ENCODE results near the gene CTBS.
"Not testable (repeated sequence)": the region's sequence is repeated elsewhere in the genome, so short reads cannot be mapped to it uniquely, and the experiment has no call there.

The CTBS gene, protein sequence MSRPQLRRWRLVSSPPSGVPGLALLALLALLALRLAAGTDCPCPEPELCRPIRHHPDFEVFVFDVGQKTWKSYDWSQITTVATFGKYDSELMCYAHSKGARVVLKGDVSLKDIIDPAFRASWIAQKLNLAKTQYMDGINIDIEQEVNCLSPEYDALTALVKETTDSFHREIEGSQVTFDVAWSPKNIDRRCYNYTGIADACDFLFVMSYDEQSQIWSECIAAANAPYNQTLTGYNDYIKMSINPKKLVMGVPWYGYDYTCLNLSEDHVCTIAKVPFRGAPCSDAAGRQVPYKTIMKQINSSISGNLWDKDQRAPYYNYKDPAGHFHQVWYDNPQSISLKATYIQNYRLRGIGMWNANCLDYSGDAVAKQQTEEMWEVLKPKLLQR

DNA sequence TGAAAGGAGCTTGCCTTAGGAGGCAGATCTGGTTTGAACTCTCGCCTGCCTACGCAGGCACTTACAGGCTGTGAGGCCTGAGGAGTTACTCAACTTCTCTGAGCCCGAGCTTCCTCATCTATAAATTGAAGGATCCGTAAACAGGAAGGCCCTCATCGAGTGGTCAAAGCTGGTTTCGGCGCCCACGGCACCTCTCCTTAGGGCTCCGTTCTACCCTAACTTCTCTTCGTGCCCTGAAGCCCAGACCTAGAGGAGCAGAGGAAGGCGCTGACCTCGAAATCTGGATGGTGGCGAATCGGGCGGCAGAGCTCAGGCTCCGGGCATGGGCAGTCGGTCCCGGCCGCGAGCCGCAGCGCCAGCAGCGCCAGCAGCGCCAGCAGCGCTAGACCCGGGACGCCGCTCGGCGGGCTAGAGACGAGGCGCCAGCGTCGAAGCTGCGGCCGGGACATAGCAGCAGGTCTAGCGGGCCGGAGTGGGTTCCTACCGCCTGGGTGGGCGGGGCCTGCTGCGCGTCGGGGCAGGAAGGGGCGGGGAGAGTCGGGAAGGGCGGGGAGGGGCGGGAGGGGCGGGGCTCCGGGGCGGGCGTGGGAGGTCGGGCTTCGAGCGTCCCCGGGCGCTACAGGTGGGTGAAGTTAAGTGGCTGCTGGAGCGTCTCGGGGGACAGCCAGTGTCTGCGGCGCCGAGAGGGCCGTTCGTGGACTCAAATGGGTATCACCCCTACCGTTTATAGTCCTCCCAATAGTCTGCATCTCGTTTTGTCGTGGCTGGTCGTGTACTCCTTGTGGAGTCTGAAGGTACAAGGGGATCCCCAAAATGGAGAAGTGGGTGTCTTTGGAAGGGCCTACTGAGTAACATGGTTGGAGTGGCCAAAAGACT is at the start of gene CTBS:
TSS of gene CTBS (minus strand) at position 474 of the 876 bp plus-strand sequence. CDS start at position 449, 25 bp downstream.
- peak; percentile 57 for DNase-seq

DNA sequence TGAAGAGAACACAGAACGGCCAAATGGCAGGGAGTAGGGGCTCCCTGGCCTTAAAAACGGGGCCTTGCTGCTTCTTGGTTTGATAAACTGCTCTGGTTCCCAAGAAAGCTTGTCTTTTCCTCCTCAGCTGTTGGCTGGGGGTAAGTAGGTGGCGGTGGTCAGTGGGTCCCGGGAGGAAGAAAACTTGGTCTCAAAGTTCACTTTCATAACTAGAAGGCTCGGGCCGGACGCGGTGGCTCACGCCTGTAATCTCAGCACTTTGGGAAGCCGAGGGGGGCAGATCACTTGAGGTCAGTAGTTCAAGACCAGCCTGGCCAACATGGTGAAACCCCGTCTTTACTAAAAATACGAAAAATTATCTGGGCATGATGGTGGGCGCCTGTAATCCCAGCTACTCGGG is 47.3 kb upstream of the CTBS start:
- DNase-seq, result no peak

DNA sequence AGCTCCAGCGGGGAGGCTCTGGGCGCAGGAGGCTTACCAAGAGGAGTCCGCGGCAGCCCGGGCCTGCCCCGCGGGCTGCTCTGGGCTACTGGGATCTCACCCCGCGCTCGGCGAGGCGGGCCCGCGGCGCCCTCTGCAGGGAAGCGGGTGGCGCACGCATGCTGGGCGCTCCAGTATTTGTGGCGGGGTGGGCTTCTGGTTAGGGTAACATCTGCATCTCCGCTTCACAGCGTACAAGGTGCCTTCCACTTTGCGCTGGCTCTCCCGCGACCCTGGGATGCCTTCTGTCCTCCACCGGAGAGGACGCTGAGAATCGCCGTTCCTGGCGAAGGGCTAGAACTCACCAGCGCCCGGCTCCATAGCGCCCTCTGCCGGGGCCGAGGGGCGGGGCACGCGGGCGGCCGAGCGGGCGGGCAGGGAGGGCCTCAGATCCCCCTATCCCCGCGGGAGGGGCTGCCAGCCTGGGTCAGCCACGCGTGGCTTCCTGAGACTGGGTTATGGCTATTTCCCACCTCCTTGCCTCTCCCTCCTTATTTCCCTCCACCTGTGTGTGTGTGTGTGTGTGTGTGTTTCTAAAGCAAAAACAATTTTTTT is 46.6 kb upstream of the CTBS start:
- peak; percentile 71 for DNase-seq

DNA sequence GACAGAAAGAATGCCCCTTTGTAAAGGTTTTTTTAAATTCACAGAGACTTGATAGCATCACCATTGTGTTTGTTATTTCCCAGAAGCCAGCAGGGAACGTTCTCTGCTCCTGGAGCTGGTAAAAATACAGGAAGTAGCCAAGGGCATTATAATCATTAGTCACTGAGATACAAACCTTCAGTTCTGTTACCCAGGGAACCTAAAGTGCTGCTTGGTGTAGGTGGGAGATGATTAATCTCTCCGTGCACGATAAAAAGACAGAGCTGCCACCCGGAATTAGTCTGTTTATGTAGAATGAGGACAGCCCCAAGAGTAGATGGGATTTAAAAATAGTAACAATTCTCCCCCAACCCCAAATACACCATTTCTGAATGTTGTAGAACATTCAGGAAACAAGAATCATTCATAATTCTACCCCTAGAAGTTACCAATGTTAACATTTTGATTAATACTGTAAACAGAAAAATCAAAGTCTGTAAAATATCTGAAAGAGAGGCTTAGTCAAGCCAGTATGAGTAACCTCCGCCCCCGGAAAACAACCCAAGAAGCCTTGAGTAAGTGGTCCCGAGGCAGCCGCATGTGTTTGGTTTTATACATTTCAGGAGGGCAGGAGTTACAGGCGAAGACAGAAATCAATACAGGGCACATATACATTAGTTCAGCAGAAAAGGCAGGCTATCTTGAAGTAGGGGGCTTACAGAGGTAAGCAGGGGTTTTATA is 45.3 kb upstream of the CTBS start:
- DNase-seq, result no peak

DNA sequence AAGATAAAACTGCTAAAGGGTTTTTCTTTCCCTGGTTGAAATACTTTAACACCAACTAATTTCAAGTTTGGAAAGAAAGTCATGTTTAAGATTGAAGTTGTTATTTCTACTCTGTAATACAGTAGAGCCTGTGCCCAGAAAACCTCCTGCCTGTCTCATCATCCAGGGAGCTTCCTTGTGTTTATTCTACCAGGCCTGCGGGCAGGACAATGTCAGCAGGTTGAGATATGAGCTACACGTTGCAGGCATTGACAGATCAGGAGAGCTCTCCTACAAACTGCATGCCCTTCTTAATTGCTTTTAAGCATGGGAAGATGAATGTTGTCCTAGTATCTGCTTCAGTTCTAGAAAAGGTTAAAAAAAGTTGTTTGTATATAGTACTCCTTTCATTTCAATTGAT is 43.1 kb upstream of the CTBS start:
- DNase-seq, result no peak

DNA sequence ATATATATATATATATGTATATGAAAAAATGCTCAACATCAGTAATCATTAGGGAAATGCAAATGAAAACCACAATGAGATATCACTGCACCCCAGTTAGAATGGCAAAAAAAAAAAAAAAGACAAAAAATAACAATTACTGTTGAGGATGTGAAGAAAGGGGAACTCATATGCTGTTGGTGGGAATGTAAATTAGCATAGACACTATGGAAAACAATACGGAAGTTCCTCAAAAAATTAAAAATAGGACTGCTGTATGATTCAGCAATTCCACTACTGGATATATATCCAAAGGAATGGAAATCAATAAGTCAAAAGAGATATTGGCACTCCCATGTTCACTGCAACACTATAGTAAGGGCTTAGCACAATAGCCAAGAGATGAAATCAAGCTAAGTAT is 41.5 kb upstream of the CTBS start:
- no peak for DNase-seq

DNA sequence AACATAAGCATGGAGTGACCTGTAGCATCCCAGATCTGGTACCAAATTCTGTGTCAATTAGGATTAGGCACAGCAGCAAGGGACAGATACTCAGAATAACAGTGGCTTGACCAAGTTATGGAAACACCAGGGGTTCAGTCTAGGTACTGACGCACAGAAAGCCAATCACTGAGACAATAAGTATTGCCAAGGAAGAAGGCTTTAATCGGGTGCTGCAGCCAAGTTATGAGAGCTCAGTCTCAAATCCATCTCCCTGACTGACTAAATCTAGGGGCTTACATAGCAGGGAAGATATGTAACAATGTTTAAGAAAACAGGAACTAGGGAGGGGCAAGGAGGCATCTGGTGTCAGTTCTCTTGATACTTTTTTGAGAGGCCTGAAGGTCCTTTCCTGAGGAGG is 39.6 kb upstream of the CTBS start:
- no peak for DNase-seq

DNA sequence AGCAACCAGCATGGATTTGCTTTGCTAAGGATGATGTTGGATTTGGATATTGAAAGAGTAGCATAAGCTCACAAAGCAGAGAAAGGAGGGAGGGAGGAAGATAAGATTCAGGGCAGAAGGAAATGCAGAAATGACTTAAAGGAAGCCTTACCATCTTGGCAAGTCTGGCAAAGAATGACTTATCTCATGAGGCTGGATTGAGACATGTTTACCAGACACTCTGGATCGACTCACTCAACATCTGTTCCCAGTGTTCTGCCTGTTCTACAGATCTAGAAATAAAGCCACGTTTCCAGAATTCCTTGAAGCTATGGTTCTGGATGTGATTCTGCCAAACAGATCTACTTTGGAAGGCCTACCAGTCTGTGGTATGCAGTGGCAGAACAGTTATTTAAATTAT is 38.8 kb upstream of the CTBS start:
- DNase-seq, result no peak

DNA sequence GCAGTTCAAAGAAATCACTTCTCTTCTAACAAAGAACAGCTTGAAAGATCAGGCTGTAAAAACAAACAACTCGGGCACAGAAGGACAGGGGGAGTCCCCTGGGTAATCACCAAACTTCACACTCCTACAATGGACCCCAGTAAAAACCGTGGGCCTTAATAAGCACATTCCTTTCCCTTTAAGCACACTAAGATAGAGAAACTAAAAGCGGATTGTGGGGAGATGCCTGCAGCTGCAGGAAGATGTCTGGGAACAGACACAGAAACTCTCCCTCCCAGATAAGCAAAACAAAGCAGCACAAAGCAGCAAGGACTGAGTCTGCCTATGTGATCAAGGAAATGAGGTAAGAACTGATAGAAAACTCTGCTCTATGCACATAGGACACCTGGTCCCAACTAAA is 37.6 kb upstream of the CTBS start:
- DNase-seq, result no peak

DNA sequence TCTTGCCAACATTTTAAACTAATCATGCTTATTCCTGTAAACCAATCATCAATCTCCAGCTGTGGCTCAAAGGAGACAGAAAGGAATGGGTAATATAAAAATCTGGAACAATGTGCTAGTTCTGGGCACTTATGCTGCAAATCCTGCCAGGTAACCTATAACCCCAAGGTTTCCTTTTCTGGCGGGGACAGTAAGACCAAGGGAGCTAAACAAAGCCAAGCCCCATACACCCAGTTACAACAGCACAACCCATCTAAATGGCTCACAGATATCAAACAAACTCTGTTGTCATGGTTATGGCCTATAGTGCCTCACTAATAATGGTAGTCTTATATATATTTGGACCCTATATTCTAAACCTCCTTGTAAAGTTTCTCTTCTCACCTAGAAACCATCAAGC is 36.9 kb upstream of the CTBS start:
- no peak for DNase-seq

DNA sequence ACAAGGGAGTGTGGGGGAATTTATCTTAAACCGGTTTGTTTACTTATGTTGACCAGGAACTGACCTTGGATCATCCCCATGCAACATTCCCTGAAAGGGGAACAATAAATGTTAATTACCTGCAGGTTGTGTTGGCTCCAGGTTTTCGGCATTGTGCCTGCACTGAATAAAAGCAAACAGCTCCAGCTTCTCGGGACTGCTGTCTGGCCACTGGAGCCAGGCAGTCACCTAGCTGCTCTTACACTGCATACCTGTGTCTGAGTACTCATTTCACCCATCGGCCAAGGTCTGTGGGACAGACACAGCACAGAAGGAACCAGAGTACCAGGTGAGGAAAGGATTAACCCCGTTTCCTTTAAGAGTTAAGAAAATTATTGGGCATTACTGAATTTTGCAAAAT is 32.7 kb upstream of the CTBS start:
- DNase-seq, result no peak

DNA sequence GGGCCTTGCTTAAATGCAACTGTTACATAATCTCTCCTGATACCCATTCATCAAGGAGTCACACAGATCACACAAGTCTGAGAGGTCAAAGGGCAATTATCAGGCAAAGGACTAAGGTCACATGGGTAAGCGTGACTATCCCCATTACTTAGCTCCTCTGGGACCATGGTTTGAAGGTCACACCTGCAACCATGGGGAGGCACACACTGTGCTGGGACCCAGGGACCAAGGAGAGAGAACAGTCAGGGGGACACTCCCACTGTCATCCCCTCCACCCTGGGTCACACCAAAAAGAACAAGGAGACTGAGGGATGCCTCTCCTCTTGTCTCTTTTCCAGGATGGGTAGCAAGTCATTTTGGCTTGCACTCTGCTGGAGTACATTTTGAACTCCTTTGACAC is 30.9 kb upstream of the CTBS start:
- DNase-seq, result no peak

DNA sequence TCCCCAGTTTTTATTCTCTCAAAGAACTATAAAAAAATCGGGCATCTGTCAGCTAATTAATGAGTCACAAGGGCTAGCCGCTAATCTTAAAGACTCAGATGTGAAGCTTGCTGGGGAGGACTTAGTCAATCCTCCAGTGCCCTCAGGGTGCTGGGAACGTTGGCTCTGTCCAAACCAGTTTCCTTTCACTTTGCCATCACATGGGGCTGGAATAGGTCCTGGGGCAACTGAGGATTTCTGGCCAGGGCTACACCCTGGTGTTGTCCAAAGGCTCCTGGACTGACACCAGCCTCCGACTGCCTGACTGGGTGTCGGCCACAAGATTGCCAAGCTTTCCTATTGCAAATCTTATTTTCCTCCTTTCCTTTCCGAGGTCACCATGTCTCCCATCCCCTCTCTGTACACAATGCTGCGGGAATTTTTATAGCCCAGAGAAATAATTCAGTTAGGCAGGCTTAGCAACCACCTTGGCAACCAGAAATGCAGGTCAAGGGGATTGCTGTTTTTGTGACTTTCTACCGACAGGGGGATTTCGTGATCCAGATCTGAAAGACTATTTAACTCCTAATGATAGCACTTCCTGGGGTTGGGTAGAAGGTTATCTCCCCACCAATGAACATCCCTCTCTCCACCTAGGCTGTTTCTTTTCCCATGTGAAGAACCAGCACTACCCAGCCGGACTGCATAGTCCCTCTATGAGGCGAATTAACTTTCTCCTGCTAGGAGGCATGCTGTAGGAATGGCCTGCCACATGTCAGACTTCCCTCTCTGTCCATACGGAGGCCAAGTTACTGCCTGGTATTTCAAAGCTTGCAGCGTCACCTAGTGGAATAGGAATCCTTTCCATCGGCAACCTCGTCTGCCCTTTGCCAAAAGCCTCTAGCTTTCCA is 29.9 kb upstream of the CTBS start:
- peak; percentile 86 for DNase-seq

DNA sequence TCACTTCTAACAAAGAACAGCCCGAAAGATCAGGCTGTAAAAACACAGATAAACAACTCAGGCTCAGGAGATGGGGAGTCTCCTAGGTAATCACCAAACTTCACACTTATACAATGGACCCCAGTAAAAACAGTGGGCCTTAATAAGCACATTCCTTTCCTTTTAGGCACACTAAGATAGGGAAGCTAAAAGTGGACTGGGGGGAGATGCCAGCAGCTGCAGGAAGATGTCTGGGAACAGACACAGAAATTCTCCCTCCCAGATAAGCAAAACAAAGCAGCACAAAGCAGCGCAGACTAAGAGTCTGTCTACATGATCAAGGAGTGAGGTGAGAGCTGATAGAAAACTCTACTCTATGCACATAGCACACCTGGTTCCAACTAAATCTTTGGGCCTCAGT is 29.0 kb upstream of the CTBS start:
- DNase-seq, result no peak

DNA sequence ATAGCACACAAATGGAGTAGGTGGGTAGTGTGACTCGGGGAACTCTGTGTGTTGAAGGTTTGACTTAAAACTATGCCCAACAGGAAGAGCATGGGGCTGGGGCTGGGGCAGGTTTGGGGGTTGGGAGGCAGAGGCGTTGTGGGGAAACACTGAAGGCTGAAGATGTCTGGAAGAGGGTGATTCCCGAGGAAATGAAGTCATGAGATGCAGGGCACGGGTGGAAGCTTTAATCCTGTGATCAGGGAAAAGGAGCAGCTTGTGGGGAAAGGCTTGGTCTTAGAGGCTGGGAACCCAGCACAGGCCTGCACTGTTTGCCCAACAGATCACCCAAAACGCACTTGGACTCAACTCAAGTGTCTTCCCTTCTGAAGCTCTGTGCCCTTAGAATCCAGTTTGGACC is 26.6 kb upstream of the CTBS start:
- no peak for DNase-seq

DNA sequence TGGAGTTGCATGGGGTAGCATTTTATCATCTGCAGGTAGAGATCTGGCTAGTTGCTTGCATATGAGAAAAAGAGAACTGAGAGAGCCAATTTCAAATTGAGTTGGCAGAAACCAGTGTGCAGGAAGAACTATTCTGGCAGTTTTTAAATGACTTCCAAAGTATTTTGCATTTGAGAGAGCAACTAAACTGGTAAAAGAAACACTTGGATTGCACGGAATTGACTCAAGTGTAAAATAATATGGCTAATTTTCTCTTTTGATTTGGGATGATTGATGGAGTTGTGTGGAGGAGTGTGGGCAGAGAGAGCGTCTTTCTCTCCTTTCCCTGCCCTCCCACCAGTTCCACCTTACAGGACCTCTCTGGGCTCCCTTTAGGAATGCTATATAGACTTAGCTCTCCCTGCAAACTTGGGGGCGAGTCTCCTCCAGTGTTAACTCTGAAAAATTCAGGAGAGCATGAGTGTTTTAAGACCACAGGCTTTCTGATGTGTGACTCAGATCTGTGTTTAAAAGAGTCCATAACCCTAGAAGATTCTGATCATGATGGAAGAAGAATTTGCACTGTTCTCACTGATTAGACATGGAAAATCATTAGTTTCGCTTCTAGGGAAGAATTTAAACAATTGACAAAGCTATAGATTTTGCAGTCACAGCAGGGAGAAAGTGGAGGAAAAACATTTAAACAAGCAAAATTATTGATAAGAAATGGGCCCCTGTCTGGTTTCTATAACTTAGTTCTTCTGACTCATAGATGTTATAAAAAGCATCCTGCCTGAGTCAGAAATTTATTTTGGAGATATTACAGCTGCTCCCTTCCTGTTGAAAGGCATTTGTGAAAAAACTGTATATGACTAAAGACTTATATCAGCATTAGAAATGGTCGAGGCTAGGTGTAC is 24.9 kb upstream of the CTBS start:
- no peak for DNase-seq

DNA sequence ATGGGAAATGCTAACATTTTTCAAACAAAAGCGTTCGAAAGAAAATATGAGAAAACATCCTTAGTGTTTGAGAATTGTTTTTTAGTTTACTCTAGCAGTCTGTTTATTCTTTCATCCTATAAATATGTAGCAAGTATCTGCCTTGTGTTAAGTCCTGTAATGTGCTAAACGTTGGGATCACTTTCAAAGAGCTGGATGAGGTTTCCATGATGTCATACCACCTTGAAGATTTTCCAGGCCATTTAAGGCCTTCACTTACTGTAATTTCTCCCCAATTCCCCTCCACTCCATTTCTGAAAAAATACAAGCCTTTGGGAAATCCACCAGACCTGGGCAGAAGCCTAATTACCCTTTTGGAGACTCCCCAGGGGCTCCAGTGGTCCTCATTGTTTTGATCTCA is 24.2 kb upstream of the CTBS start:
- DNase-seq, result no peak

DNA sequence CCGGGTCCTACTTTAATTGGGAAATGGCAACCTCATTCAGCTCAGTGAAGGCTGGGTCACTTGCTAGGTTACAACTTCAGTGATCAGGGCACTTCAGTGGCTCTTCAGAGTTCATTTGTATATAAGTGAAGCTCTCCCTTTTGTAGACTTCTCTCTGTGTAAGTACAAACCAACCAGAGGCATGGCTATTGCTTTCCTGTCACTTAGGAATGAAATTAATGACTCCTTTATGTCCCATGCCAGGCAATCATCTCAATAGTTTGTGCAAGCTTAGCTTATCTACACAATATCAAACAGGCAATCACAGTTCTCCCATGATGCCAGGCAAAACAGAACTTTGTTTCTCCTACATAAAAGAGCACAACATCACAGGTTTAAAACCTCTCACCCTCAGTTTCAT is 22.8 kb upstream of the CTBS start:
- no peak for DNase-seq

DNA sequence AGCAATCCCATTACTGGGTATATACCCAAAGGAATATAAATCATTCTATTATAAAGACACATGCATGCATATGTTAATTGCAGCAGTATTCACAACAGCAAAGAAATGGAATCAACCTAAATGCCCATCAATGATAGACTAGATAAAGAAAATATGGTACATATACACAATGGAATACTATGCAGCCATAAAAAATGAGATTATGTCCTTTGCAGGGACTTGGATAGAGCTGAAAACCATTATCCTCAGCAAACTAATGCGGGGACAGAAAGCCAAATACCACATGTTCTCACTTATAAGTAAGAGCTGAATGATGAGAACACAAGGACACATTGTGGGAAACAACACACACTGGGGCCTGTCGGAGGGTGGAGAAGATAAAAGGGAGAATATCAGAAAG is 20.7 kb upstream of the CTBS start:
- not testable (repeated sequence) for DNase-seq

DNA sequence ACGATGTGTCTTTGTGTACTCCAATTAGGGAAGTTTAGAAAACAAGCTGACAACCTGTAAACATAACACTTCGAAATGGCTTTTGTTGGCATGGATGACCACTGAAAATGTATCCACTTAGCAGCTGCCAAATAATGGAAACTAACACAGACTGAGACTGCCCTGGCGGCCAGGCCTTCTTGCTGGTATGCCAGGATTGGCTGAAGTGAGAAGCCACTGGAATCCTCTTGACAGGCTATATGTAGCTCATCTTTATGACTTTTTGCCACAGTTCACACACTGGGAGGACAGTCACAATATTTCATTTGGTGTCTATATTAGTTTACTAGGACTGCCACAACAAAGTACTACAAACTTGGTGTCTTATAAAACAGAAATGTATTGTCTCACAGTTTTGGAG is 12.9 kb upstream of the CTBS start:
- DNase-seq, result no peak

DNA sequence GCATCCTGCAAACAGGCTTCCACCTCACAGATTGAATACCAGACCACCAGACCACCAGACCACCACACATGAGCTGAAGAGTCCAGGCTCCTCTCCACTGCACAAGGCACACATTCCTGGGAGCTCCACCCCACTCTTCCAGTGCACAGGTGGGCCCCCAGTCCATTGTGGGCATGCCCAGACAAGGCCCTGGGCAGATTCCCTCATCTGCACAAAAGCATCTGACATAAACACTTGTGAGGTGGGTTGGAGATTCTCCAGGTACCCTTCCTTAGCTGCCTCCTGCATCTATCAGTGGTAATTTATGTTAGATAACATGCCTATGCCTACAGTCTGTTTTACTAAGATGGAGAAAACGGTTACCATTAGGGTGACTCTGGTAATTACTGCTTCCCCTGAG is 11.6 kb upstream of the CTBS start:
- no peak for DNase-seq
